OCI-LY3 (cell line): ENCODE results near the gene PDF.

Experiments used
- H2AFZ ChIP-seq: fragments of 200-600, 300-600 bp; shearing (Covaris generic); 2 replicates; pipeline ENCODE4 v1.6.0; 2014; ENCODE audit warnings: antibody characterized with exemption, low read depth, low read length
- H3K27ac ChIP-seq: fragments of 200-600, 300-600 bp; sonication (generic); 2 replicates; pipeline ENCODE4 v1.5.1; 2014; ENCODE audit warnings: mild to moderate bottlenecking, low read length, moderate library complexity, mixed read lengths
- H3K27me3 ChIP-seq: fragments of 200-600, 300-600 bp; sonication (generic); 2 replicates; pipeline ENCODE4 v1.6.1; 2014; ENCODE audit warnings: low read depth, low read length, mixed read lengths
- H3K36me3 ChIP-seq: fragments of 200-600, 300-600 bp; sonication (generic); replicated peaks from 2 replicates; pipeline ENCODE3; 2014; ENCODE audit warnings: low read depth, low read length, mixed read lengths
- H3K4me1 ChIP-seq: fragments of 300-600, 200-600 bp; sonication (generic); 2 replicates; pipeline ENCODE4 v1.6.1; 2014; ENCODE audit warnings: low read length, mixed read lengths
- H3K4me2 ChIP-seq: fragments of 200-600, 300-600 bp; sonication (generic); 2 replicates; pipeline ENCODE4 v1.6.1; 2014; ENCODE audit warnings: low read length, mixed read lengths
- H3K4me3 ChIP-seq: fragments of 300-600, 200-600 bp; sonication (generic); 2 replicates; pipeline ENCODE4 v1.5.1; 2014; ENCODE audit warnings: antibody characterized with exemption, mild to moderate bottlenecking, low read length, moderate library complexity
- H3K79me2 ChIP-seq: fragments of 300-600, 200-600 bp; shearing (Covaris generic); 2 replicates; pipeline ENCODE4 v1.6.1; 2014; ENCODE audit warnings: mild to moderate bottlenecking, low read length, mixed read lengths
- H3K9ac ChIP-seq: fragments of 300-600, 200-600 bp; shearing (Covaris generic); 2 replicates; pipeline ENCODE4 v1.6.0; 2014; ENCODE audit warnings: mild to moderate bottlenecking, low read length, moderate library complexity
- H3K9me3 ChIP-seq: fragments of 200-600, 300-600 bp; shearing (Covaris generic); 2 replicates; pipeline ENCODE4 v1.6.1; 2014; ENCODE audit warnings: low read length, mixed read lengths; ENCODE audit not compliant: insufficient read depth
- H4K20me1 ChIP-seq: fragments of 200-600, 300-600 bp; sonication (generic); 2 replicates; pipeline ENCODE4 v1.6.1; 2016; ENCODE audit warnings: low read length, mixed read lengths; ENCODE audit not compliant: insufficient read depth
- EZH2phosphoT487 ChIP-seq: fragments of 200-600 bp; shearing (Covaris generic); IDR thresholded peaks from 2 replicates; pipeline ENCODE4 v1.6.1; 2018; ENCODE audit warnings: antibody characterized with exemption, mixed run types, low read depth
- TF ChIP-seq, protein P1 (sequence below): fragments of 200-600, 300-600 bp; sonication (generic); IDR thresholded peaks from 2 replicates; pipeline ENCODE4 v1.5.1; 2014; ENCODE audit warnings: antibody characterized with exemption, low read length, low read depth

Gene PDF

DNA sequence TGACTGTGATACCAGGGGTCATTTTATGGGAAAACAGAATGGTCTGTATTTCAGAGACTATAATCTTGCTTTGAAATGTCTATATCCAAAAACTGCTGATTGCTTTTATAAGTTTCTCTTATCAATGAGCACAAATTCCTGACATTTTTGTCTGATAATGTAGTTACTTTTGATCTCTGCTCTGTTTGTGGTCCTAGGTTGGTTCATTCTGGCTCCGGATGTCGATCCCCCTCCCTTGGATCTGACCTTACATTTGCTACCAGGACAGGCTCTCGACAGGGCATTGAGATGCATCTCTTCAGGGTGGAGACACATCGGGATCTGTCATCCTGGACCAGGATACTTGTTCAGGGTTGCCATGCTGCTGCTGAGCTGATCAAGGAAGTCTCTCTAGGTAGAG lies 46.5 kb downstream of the PDF start:
- Histone ChIP-seq H3K4me2 (no peak overlapping the region), H3K9me3 (no peaks in the 10 kb centered on the region), H3K9ac (no peak overlapping the region), H3K27ac (no peak overlapping the region), H4K20me1 (no peaks in the 10 kb centered on the region), H2AFZ (no peak overlapping the region), H3K4me3 (no peak overlapping the region), H3K27me3 (no peaks in the 10 kb centered on the region), H3K4me1 (0 out of 2 replicates have a peak, but pooled peaks cover 3% of the 10 kb centered on the region), H3K79me2 (no peaks in the 10 kb centered on the region), H3K36me3 (peaks cover 2% of the 10 kb centered on the region)
- TF ChIP-seq, protein P1, sequence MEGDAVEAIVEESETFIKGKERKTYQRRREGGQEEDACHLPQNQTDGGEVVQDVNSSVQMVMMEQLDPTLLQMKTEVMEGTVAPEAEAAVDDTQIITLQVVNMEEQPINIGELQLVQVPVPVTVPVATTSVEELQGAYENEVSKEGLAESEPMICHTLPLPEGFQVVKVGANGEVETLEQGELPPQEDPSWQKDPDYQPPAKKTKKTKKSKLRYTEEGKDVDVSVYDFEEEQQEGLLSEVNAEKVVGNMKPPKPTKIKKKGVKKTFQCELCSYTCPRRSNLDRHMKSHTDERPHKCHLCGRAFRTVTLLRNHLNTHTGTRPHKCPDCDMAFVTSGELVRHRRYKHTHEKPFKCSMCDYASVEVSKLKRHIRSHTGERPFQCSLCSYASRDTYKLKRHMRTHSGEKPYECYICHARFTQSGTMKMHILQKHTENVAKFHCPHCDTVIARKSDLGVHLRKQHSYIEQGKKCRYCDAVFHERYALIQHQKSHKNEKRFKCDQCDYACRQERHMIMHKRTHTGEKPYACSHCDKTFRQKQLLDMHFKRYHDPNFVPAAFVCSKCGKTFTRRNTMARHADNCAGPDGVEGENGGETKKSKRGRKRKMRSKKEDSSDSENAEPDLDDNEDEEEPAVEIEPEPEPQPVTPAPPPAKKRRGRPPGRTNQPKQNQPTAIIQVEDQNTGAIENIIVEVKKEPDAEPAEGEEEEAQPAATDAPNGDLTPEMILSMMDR = no peak
- no peak for TF ChIP-seq EZH2phosphoT487

DNA sequence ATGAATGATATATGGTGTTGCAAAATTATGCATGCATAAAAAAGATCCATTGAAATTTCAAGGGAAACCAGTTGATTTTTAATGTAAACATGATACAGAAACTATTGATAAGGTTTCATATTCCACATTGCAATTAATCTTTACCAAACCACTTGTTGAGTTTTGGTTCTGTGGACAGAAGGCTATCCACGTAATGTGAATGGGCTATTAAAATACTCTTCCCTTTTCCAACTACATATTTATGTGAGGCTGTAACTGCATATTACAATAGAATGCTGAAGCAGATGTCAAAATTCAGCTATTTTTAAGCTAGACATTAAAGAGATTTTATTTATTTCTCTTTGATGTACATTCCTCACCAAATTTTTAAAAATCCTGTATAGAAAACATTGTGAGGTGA lies 53.0 kb downstream of the PDF start:
- Histone ChIP-seq H3K27me3 (no peaks in the 10 kb centered on the region), H3K27ac (no peak overlapping the region), H2AFZ (no peak overlapping the region), H4K20me1 (no peaks in the 10 kb centered on the region), H3K9ac (no peak overlapping the region), H3K4me2 (no peak overlapping the region), H3K79me2 (no peaks in the 10 kb centered on the region), H3K9me3 (no peaks in the 10 kb centered on the region), H3K4me3 (no peak overlapping the region), H3K4me1 (no peaks in the 10 kb centered on the region), H3K36me3 (no peaks in the 10 kb centered on the region)
- TF ChIP-seq, protein P1 = no peak
- no peak for TF ChIP-seq EZH2phosphoT487
